ENCODE results near the gene MYO1D.

MYO1D gene

GRCh38 chr17:32733401-32733800 lies 143.5 kb downstream of the MYO1D start:
- TF ChIP-seq CTCF (conservative IDR thresholded peaks at IDR 0.05; ENCODE audit: low read depth, low read length) = no peak
- DNase-seq (ENCODE audit: low read depth) = no peak
- H3K4me3 ChIP-seq (ENCODE audit: low read length) = no peak overlapping the region

GRCh38 chr17:32732900-32733299 lies 144.0 kb downstream of the MYO1D start:
- no peak for DNase-seq (ENCODE audit: low read depth)
- TF ChIP-seq CTCF (conservative IDR thresholded peaks at IDR 0.05; ENCODE audit: low read depth, low read length) = no peak
- no peak overlapping the region for H3K4me3 ChIP-seq (ENCODE audit: low read length)

- H3K4me3 ChIP-seq (ENCODE audit: low read length) = no peak overlapping the region
- no peak for TF ChIP-seq CTCF (conservative IDR thresholded peaks at IDR 0.05; ENCODE audit: low read depth, low read length)
- DNase-seq (ENCODE audit: low read depth) = no peak
Measured at GRCh38 chr17:32732296-32732642, 144.7 kb downstream of the MYO1D start.

GRCh38 chr17:32731556-32732295 lies 145.2 kb downstream of the MYO1D start:
- H3K4me3 ChIP-seq (ENCODE audit: low read length) = no peak overlapping the region
- no peak for TF ChIP-seq CTCF (conservative IDR thresholded peaks at IDR 0.05; ENCODE audit: low read depth, low read length)
- no peak for DNase-seq (ENCODE audit: low read depth)

GRCh38 chr17:32727681-32728080 lies 149.2 kb downstream of the MYO1D start:
- no peak for DNase-seq (ENCODE audit: low read depth)
- no peak overlapping the region for H3K4me3 ChIP-seq (ENCODE audit: low read length)
- no peak for TF ChIP-seq CTCF (conservative IDR thresholded peaks at IDR 0.05; ENCODE audit: low read depth, low read length)

GRCh38 chr17:32725697-32726096 lies 151.2 kb downstream of the MYO1D start:
- DNase-seq (ENCODE audit: low read depth) = no peak
- H3K4me3 ChIP-seq (ENCODE audit: low read length) = no peak overlapping the region
- TF ChIP-seq CTCF (conservative IDR thresholded peaks at IDR 0.05; ENCODE audit: low read depth, low read length) = no peak

GRCh38 chr17:32723310-32723955 lies 153.5 kb downstream of the MYO1D start:
- DNase-seq (ENCODE audit: low read depth) = no peak
- H3K4me3 ChIP-seq (ENCODE audit: low read length) = no peak overlapping the region
- no peak for TF ChIP-seq CTCF (conservative IDR thresholded peaks at IDR 0.05; ENCODE audit: low read depth, low read length)
